GM12873 (cell line): ENCODE data around the gene HINT1.

Experiments
- CTCF ChIP-seq: IDR thresholded peaks from 2 replicates; pipeline ENCODE4 v1.5.1; 2012; ENCODE audit warnings: low read depth, mild to moderate bottlenecking, moderate library complexity, low read length, control low read depth; ENCODE audit not compliant: insufficient read depth; ENCODE audit errors: missing control alignments

Gene HINT1

GRCh38 chr5:131193106-131193505 lies 28.1 kb upstream of the HINT1 start:
- no peak for TF ChIP-seq CTCF

GRCh38 chr5:131186561-131187256 lies 21.7 kb upstream of the HINT1 start:
- TF ChIP-seq CTCF, result no peak

GRCh38 chr5:131185523-131186104 lies 20.6 kb upstream of the HINT1 start:
- no peak for TF ChIP-seq CTCF

- TF ChIP-seq CTCF, result no peak
These were observed 17.8 kb upstream of the HINT1 start for GRCh38 chr5:131182839-131183238.

GRCh38 chr5:131180407-131180806 lies 15.4 kb upstream of the HINT1 start:
- TF ChIP-seq CTCF, result no peak

GRCh38 chr5:131171276-131171810 lies 6.3 kb upstream of the HINT1 start:
- no peak for TF ChIP-seq CTCF

GRCh38 chr5:131170540-131171275 lies 5.7 kb upstream of the HINT1 start, which contains the start of gene LYRM7:
LYRM7 (plus strand) TSS chr5:131170944; CDS start chr5:131171021, 77 bp downstream.
- no peak for TF ChIP-seq CTCF
